Left forelimb (tissue), 1 donor: Measurements from ENCODE around the gene B4GALT5.

ENCODE experiments used
- DNase-seq: peaks from one replicate; pipeline ENCODE4 v3.0.0-alpha.2; 2018; ENCODE audit warnings: low spot score

B4GALT5 gene

GRCh38 chr20:49657118-49657901, 56.4 kb downstream of the B4GALT5 start:
- DNase-seq: no peak

DNA sequence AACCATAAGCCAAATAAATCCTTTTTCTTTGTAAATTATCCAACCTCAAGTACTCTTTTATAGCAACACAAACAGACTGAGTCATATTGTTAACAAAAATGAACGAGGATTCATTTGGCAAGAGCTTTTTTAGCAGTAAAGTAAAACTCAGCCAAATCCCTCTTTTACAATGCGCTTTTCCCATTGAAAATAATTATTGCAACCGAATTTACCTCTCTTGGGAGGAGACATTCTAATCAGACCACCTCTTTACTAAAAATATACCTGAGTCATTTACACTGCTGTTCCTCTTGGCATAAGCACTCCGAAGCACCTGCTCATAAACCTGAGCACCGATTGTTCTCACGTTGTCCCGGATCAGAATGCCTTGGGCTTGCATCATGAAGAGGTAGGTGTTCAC, 57.4 kb downstream of the B4GALT5 start:
- DNase-seq: no peak

- no peak for DNase-seq
Measured at GRCh38 chr20:49653925-49654434, 59.7 kb downstream of the B4GALT5 start.

DNA sequence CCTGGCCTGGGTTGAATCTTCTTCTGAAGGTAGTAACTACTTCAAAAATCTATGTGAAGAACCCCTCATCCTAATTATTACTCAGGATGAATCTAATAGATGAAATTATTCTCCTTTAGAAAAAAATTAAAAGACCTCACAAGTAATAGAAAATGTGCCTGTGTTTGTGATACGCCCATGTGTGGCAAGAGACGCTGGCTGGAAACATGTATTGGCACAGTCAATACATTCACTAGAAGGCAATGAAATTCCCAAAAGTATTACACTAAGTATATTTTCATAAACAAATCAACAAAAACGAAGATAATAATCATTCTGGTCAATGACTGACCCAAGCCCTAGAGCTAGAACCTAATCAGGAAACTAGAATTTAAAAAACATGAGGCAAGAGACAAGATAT, 64.0 kb downstream of the B4GALT5 start:
- DNase-seq: no peak

DNA sequence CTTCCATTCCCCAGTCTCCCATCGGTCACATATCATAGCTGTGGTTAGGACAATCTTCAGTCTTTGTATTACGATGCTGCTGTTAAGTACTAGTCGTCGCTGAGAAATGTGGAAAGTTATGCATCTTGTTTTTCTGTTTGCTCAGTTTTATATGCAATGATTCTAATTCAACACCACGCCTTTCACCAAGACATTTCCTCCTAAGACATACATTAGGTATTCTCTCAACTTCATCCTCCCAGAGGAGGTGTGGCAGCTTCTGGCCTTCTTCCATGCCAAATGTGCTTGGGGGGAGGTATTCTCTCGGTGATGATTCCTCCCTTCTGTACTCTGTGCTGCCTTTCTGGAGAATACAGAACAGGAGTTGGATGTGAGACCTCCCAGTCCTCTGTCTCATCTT, 66.1 kb downstream of the B4GALT5 start:
- no peak for DNase-seq

DNA sequence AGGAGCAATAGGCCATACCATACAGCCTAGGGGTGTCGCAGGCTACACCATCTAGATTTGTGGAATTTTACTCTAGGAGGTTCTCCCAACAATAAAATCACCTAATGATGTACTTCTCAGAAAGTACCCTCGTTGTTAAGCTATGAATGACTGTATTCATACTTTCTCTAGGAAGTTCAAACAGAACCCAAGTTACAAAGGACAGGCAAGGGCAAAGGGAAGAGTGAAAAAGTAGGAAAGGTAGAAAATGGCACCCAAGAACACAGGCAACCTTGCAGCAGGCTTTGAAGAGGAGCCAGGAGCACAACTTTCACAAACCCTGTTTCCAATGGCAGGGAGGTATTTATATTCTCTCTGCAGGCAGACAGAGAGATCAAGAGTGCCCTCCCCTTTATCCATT, 67.2 kb downstream of the B4GALT5 start:
- DNase-seq: no peak

DNA sequence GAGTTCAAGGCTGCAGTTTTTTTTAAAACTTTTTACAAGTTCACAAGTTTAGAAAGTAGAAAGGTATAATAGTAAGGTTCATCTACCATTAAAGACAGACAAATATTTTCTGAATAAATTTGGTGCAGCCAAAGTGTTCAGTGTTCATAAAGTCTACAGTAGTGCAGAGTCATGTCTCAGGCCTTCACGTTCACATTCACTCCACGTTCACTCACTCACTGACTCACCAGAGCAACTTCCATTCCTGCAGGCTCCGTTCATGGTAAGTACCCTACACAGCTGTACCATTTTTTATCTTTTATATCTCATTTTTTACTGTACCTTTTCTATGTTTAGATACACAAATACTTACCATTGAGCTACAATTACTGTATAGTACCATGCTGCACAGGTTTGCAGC, 67.6 kb downstream of the B4GALT5 start:
- DNase-seq: no peak

DNA sequence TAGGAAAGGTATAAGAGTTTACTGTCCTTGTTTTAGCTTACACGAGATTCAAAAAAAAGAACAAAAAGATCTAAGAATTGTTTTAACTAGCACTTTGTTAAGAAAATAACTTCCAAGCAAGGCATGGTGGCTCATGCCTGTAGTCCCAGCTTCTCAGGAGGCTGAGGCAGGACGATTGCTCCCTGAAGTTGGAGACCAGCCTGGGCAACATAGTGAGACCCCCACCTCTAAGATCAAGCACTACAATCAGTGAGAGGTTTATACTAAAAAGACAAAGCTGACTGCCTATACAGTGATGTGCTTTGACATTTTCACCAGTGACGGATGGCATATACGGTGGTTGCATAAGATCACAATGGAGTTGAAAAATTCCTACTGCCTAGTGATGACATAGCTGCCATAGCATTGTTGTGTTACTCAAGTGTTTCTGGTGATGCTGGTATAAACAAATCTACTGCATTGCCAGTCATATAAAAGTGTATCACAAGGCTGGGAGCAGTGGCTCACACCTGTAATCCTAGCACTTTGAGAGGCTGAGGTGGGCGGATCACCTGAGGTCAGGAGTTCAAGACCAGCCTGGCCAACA, 68.6 kb downstream of the B4GALT5 start:
- no peak for DNase-seq

DNA sequence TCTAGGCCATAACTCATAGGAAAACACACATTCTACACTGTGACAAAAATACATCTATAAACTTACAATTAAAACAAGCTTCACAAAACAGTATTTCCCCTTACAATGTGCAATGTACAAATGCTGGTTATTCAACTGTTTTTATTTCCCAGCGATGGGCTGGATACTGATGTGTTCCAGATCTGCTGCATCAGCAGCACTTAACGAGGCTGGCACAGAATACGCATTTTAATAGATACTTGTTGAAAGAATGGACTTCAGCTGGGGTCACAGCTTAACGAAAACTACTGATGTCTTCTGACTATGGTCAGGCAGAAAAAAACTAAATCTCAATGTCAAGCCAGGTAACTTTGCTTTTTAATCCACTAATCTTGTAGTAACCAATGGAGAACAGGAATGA, 70.9 kb downstream of the B4GALT5 start:
- DNase-seq: no peak

DNA sequence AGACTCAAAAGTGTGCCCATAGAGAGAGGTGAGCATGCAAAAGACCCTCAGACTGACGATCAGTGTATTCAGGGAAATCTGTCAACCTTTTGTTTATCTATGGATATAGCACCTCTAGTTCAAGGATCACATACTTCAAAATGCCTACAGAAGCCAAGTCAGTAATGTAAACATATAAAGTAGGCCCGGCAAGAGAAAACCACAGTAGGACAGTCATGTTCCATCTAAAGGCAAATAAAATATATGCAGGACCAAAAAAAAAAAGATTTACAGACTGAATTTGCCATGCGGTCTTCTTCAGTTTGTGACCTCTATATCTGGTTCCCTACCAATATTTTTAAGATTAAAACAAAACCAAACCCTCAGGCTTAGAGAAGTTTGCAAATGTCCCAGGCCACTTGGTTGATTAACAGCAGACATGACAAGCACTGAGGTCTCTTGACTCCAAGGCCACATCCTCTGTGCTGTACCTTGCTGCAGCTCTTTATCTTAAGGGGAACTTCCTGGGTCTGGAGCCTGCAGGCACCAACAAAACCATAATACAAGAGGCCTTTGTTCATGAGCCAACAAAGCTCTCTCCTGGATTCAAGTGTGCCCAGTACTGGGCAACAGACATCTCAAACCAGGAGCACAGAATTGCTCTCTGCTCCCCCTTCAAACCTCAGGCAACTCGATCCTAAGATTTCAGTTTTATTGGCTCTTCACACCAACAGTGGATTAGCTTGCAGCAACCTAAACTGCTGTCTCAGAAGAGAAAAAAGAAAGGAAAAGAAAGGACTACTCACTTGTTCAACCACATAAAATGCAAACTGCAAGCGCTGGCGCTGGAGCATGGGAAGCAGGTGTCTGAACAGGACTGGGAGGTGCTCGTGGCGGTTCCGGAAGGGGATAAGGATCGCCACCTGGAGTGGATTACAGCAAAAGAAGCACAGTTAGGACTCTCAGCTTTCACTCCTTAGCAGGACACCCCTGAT, 71.7 kb downstream of the B4GALT5 start:
- DNase-seq: no peak

GRCh38 chr20:49637046-49637637, 76.5 kb downstream of the B4GALT5 start:
- no peak for DNase-seq

DNA sequence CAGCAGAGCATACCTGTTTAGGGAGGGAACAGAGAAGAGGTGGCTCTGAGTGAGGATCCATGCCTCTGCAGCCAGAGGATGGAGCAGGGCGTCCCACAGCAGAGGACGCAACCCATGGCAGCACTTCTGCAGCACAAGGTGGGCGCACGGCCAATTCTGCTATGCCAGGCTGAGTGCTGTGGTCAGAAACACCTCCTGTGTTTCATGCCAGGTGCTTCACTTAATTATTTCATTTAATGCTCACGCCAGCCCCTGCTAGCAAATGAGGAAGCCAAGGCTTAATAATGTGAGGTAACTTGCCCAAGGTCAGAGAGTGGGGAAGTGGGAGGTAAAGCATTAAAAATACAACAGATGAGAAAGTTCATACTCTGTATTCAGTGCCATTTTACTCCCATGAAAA, 77.2 kb downstream of the B4GALT5 start:
- no peak for DNase-seq

DNA sequence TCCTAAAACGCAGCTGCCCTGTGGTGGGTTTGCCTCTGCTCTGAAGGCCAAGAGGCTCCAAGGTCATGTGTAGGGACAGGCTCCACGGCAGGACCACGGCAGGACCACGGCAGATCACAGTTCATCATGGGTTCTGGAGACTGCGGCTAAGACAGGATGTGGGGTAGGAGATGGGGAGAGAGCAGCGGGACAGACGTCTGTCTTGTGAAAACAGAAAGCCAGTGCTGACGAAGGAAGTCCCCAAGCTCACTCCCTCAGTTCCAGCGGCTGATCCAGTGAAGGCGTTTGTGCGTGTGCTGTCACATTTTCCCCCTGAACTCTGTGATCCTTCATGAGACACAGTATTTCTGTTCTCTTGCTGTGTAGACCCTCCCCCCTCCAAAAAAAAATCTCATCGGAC, 77.8 kb downstream of the B4GALT5 start:
- no peak for DNase-seq

DNA sequence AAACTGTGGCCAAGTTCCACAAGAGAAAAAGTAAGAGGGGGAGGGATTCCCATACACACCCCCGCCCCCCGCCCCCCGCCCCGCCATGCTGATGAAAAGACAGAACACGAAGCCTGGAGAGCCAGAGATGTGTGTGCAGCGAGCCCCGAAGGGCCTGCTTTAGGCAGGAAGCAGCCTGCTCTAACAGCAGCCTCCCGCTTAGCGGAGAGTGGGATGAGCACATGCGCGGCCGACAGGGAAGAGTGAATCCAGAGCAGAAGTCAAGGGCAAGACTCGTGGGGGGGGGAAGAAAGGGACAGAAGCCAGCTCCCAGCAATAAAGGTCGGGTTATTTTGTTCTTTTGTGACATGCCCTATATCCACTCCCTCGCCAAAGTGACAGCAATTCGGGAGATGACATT, 78.5 kb downstream of the B4GALT5 start:
- no peak for DNase-seq

DNA sequence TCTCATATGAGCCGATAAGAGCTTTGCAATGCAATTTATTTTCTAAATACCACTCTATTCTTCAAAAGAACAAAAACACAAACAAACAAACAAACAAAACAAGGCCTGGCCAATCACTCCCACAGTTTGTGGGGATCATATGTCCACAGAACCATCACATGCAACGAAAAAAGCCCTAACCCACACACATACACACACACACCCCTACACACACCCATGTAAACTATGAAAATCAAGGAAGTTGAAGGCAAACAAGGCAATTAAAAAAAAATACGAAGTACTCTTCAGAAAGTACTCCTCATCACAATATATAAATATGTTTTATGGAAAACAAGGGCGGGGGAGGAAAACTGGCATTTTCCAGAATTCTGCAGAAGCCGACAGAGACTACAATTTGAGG, 79.6 kb downstream of the B4GALT5 start:
- DNase-seq: no peak

GRCh38 chr20:49633643-49634042, 80.0 kb downstream of the B4GALT5 start:
- DNase-seq: no peak

GRCh38 chr20:49633023-49633422, 80.7 kb downstream of the B4GALT5 start:
- no peak for DNase-seq

DNA sequence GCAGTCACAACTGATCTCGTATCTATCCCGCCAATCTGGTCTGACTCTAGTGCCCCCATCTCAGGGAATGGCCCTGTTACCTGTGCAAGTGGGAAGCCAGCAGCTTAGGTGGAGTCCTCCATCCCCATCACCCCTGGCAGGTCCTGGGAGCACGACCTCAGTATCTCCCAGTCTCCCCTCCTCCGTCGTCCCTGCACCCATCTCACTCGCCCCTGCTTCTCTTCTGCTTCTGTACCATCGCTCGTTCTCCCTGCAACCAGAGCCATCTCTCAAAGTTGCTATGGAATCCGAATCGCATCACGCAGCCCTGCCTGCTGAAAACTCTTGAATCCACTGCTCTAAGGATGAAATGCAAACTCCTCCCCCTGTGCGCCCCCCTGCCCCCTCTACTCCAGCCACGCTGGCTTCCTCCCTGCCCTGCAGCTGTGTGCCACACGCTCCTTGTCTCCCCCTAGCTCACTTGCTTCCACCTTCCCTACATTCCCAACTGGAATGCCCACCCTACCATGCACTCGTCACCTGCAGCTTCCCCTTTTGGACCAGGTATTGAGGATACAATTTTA, 81.7 kb downstream of the B4GALT5 start:
- no peak for DNase-seq

DNA sequence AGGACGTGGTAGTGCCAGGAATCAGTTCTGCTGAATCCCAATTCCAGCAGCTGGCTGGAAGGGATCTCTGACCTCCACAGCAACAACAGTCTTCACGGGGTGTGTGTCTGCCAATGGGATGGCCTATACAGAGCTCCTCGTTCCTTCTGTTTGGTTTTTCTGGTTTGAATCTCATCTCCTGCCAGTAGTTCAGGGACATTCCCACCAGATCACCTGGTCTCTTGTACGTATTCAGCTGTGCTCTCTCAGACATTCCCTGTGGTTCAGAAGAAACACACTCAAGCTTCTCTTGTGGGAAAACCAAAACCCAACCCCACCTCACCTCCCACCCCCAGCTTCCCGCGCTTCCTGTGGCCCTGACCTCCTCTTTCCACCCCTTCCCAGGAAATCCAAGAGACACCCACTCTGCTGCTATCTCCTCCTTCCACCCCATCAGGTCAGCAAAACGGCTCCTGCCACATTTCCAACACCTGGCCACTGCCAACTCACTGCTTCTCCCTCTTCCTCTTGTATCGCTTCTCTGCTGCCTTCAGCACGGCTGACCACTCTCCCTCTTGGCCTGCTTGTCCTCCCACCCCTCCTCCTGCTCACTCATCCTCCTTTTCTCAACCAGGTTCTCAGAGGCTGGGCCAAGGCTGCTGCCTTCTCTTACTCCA, 82.5 kb downstream of the B4GALT5 start:
- DNase-seq: no peak

- no peak for DNase-seq
Measured at GRCh38 chr20:49630396-49630951, 83.2 kb downstream of the B4GALT5 start.

- no peak for DNase-seq
Measured at GRCh38 chr20:49629606-49630005, 84.1 kb downstream of the B4GALT5 start.
